Measurements from ENCODE around the gene RIN2.

The RIN2 gene

GRCh38 chr20:19781235-19781634, 23.2 kb downstream of the RIN2 start:
- no peaks in the 10 kb centered on the region for H3K36me3 Mint-ChIP-seq (ENCODE audit: low read depth)
- no peaks in the 10 kb centered on the region for H3K4me1 Mint-ChIP-seq (ENCODE audit: low read depth)
- H3K27me3 Mint-ChIP-seq = peaks cover 4% of the 10 kb centered on the region
- no peaks in the 10 kb centered on the region for H3K9me3 Mint-ChIP-seq
- no peak overlapping the region for H3K4me3 Mint-ChIP-seq
- no peak overlapping the region for H3K27ac Mint-ChIP-seq

- no peaks in the 10 kb centered on the region for H3K4me1 Mint-ChIP-seq (ENCODE audit: low read depth)
- H3K27me3 Mint-ChIP-seq = peaks cover 11% of the 10 kb centered on the region
- H3K27ac Mint-ChIP-seq = no peak overlapping the region
- no peaks in the 10 kb centered on the region for H3K9me3 Mint-ChIP-seq
- no peaks in the 10 kb centered on the region for H3K36me3 Mint-ChIP-seq (ENCODE audit: low read depth)
- no peak overlapping the region for H3K4me3 Mint-ChIP-seq
These were observed 24.6 kb downstream of the RIN2 start for GRCh38 chr20:19782669-19783068.

- Mint-ChIP-seq H3K4me3 (no peak overlapping the region), H3K36me3 (ENCODE audit: low read depth) (no peaks in the 10 kb centered on the region), H3K9me3 (no peaks in the 10 kb centered on the region), H3K27me3 (peaks cover 16% of the 10 kb centered on the region), H3K27ac (no peak overlapping the region), H3K4me1 (ENCODE audit: low read depth) (no peaks in the 10 kb centered on the region)
These were observed 25.9 kb downstream of the RIN2 start for GRCh38 chr20:19783966-19784401.

- Mint-ChIP-seq H3K27me3 (peaks cover 16% of the 10 kb centered on the region), H3K27ac (no peak overlapping the region), H3K9me3 (no peaks in the 10 kb centered on the region), H3K4me3 (no peak overlapping the region), H3K36me3 (ENCODE audit: low read depth) (no peaks in the 10 kb centered on the region), H3K4me1 (ENCODE audit: low read depth) (no peaks in the 10 kb centered on the region)
These were observed 26.6 kb downstream of the RIN2 start for GRCh38 chr20:19784511-19785172.

GRCh38 chr20:19785173-19785982, 27.3 kb downstream of the RIN2 start:
- no peaks in the 10 kb centered on the region for H3K4me1 Mint-ChIP-seq (ENCODE audit: low read depth)
- no peaks in the 10 kb centered on the region for H3K9me3 Mint-ChIP-seq
- H3K27ac Mint-ChIP-seq = no peak overlapping the region
- peaks cover 16% of the 10 kb centered on the region for H3K27me3 Mint-ChIP-seq
- no peak overlapping the region for H3K4me3 Mint-ChIP-seq
- H3K36me3 Mint-ChIP-seq (ENCODE audit: low read depth) = no peaks in the 10 kb centered on the region

- no peaks in the 10 kb centered on the region for H3K4me1 Mint-ChIP-seq (ENCODE audit: low read depth)
- H3K36me3 Mint-ChIP-seq (ENCODE audit: low read depth) = no peaks in the 10 kb centered on the region
- no peaks in the 10 kb centered on the region for H3K9me3 Mint-ChIP-seq
- H3K27ac Mint-ChIP-seq = no peak overlapping the region
- H3K27me3 Mint-ChIP-seq = peaks cover 16% of the 10 kb centered on the region
- H3K4me3 Mint-ChIP-seq = no peak overlapping the region
These were observed 27.9 kb downstream of the RIN2 start for GRCh38 chr20:19785983-19786285.

- Mint-ChIP-seq H3K9me3 (no peaks in the 10 kb centered on the region), H3K27me3 (peaks cover 16% of the 10 kb centered on the region), H3K4me1 (ENCODE audit: low read depth) (no peaks in the 10 kb centered on the region)
These were observed 28.3 kb downstream of the RIN2 start for GRCh38 chr20:19786311-19786710.

GRCh38 chr20:19787366-19787765, 29.3 kb downstream of the RIN2 start:
- no peak overlapping the region for H3K27ac Mint-ChIP-seq
- no peaks in the 10 kb centered on the region for H3K36me3 Mint-ChIP-seq (ENCODE audit: low read depth)
- no peaks in the 10 kb centered on the region for H3K4me1 Mint-ChIP-seq (ENCODE audit: low read depth)
- no peaks in the 10 kb centered on the region for H3K9me3 Mint-ChIP-seq
- peaks cover 16% of the 10 kb centered on the region for H3K27me3 Mint-ChIP-seq
- H3K4me3 Mint-ChIP-seq = no peak overlapping the region

More at GRCh38 chr20:19786311-19786710, 28.3 kb downstream of the RIN2 start:
- H3K27ac Mint-ChIP-seq = no peak overlapping the region
- no peaks in the 10 kb centered on the region for H3K36me3 Mint-ChIP-seq (ENCODE audit: low read depth)
- H3K4me3 Mint-ChIP-seq = no peak overlapping the region

GRCh38 chr20:19789009-19789408, 31.0 kb downstream of the RIN2 start:
- Mint-ChIP-seq H3K4me1 (ENCODE audit: low read depth) (no peaks in the 10 kb centered on the region), H3K36me3 (ENCODE audit: low read depth) (no peaks in the 10 kb centered on the region), H3K27ac (no peak overlapping the region), H3K9me3 (no peaks in the 10 kb centered on the region), H3K4me3 (no peak overlapping the region), H3K27me3 (peaks cover 16% of the 10 kb centered on the region)

GRCh38 chr20:19789446-19789845, 31.4 kb downstream of the RIN2 start:
- Mint-ChIP-seq H3K36me3 (ENCODE audit: low read depth) (no peaks in the 10 kb centered on the region), H3K9me3 (no peaks in the 10 kb centered on the region), H3K4me1 (ENCODE audit: low read depth) (no peaks in the 10 kb centered on the region), H3K4me3 (no peak overlapping the region), H3K27ac (no peak overlapping the region), H3K27me3 (peaks cover 16% of the 10 kb centered on the region)

- H3K36me3 Mint-ChIP-seq (ENCODE audit: low read depth) = no peaks in the 10 kb centered on the region
- H3K27ac Mint-ChIP-seq = no peak overlapping the region
- no peaks in the 10 kb centered on the region for H3K4me1 Mint-ChIP-seq (ENCODE audit: low read depth)
- H3K4me3 Mint-ChIP-seq = no peak overlapping the region
- no peaks in the 10 kb centered on the region for H3K9me3 Mint-ChIP-seq
- peaks cover 5% of the 10 kb centered on the region for H3K27me3 Mint-ChIP-seq
These were observed 33.8 kb downstream of the RIN2 start for GRCh38 chr20:19791887-19792286.

GRCh38 chr20:19793716-19794115, 35.7 kb downstream of the RIN2 start:
- peaks cover 3% of the 10 kb centered on the region for H3K27me3 Mint-ChIP-seq
- no peak overlapping the region for H3K27ac Mint-ChIP-seq
- H3K4me3 Mint-ChIP-seq = no peak overlapping the region
- no peaks in the 10 kb centered on the region for H3K9me3 Mint-ChIP-seq
- no peaks in the 10 kb centered on the region for H3K4me1 Mint-ChIP-seq (ENCODE audit: low read depth)
- H3K36me3 Mint-ChIP-seq (ENCODE audit: low read depth) = no peaks in the 10 kb centered on the region

GRCh38 chr20:19794941-19795340, 36.9 kb downstream of the RIN2 start:
- Mint-ChIP-seq H3K27me3 (no peaks in the 10 kb centered on the region), H3K4me3 (no peak overlapping the region), H3K9me3 (no peaks in the 10 kb centered on the region), H3K36me3 (ENCODE audit: low read depth) (no peaks in the 10 kb centered on the region), H3K4me1 (ENCODE audit: low read depth) (no peaks in the 10 kb centered on the region), H3K27ac (no peak overlapping the region)

GRCh38 chr20:19799325-19799724, 41.3 kb downstream of the RIN2 start:
- H3K4me1 Mint-ChIP-seq (ENCODE audit: low read depth) = no peaks in the 10 kb centered on the region
- H3K4me3 Mint-ChIP-seq = no peak overlapping the region
- no peaks in the 10 kb centered on the region for H3K27me3 Mint-ChIP-seq
- no peak overlapping the region for H3K27ac Mint-ChIP-seq
- H3K9me3 Mint-ChIP-seq = no peaks in the 10 kb centered on the region
- H3K36me3 Mint-ChIP-seq (ENCODE audit: low read depth) = no peaks in the 10 kb centered on the region

GRCh38 chr20:19802099-19802491, 44.0 kb downstream of the RIN2 start:
- Mint-ChIP-seq H3K27ac (no peak overlapping the region), H3K9me3 (no peaks in the 10 kb centered on the region), H3K27me3 (no peaks in the 10 kb centered on the region), H3K4me3 (no peak overlapping the region), H3K4me1 (ENCODE audit: low read depth) (no peaks in the 10 kb centered on the region), H3K36me3 (ENCODE audit: low read depth) (no peaks in the 10 kb centered on the region)

All from stimulated activated naive CD8-positive, alpha-beta T cell treated with anti-CD3 and anti-CD28 coated beads, Interleukin-15, Interleukin-2, amounts not matched to agents 100 ng/mL and 50 ng/mL, for 24 hours (primary cell).